ENCODE measurements around the gene MYO1H.
A peak's percentile ranks its signal among the peaks of the same experiment; 100 is the strongest.
"Not testable (repeated sequence)": the region's sequence is repeated elsewhere in the genome, so short reads cannot be mapped to it uniquely, and the experiment has no call there.

Gene MYO1H

GRCh38 chr12:109347589-109347988 lies at the start of gene MYO1H:
TSS of gene MYO1H (plus strand) at chr12:109347900. CDS start at chr12:109347961, 61 bp downstream.
- no peak for DNase-seq

DNA sequence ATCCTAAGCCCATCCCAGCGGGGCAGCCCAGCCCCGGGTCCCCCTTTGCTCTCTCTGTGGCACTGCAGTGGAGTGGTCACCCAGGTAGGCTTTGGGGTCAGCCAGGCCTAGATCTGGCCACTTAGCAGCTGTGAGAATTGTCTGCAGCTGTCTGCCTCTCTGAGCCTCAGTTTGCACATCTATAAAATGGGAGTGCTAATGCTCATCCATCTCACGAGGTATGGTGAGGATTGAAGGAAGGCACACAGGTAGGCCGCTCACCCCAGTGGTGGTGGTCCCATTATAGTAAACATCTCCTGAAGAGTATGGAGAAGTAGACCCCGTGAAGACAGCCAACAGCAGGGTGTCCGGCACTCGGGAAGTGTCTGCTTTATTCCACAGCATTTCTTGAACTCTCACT lies 47.9 kb upstream of the MYO1H start:
- DNase-seq = no peak

GRCh38 chr12:109301643-109302168 lies 46.0 kb upstream of the MYO1H start:
- DNase-seq = no peak

DNA sequence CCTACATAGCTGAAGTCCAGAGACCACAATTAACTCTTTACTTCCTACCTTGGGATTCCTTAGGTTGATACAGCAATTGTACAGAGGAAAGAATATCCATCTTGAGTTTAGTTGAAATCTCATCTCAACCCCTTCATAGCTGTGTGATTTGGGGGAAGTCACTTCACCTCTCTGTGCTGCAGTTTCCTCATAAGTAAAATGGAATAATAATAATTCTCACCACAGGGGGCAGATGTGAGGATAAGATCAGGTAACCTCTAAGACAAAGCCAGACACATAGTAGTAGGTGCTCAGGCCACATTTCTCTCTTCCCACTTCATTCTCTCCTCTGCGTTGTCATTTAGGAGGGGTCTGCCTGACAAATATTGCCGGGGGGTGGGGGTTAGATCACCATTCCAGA lies 45.3 kb upstream of the MYO1H start:
- peak; percentile 31 for DNase-seq

GRCh38 chr12:109302770-109303169 lies 44.9 kb upstream of the MYO1H start:
- no peak for DNase-seq

GRCh38 chr12:109304485-109304884 lies 43.2 kb upstream of the MYO1H start:
- no peak for DNase-seq

DNA sequence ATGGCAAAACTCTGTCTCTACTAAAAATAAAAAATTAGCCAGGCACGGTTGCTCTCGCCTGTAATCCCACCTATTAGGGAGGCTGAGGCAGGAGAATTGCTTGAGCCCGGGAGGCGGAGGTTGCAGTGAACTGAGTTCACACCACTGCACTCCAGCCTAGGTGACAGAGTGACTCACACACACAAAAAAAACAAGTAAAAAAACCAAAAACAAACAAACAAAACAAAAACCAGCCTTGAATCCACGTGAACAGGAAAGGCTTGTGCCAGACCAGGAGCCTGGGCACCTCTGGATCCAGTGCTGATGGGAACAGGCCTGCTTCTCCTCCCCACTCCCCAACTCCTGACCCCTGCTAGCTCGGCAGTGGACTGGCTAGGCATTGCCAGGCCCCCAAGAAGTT lies 42.2 kb upstream of the MYO1H start:
- no peak for DNase-seq

DNA sequence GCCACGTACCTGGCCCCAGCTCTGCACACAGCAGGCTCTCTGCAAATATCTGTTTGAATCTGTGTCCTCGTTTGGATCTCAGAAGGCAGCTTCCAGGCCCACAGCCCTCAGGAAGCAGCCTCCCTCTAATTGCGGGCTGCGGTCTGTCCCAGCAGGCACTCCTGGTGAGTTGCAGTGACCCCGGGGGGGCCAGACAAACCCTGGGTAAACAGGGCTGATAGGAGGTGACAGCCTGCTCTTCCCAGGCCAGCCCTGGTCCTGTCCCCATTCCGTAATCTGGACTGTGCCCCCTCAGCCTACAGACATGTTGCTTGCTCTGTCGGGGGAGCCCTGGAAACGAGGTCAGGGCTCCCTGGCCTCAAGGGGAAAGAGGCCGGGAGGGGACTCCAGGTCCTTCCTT lies 40.6 kb upstream of the MYO1H start:
- DNase-seq = no peak

DNA sequence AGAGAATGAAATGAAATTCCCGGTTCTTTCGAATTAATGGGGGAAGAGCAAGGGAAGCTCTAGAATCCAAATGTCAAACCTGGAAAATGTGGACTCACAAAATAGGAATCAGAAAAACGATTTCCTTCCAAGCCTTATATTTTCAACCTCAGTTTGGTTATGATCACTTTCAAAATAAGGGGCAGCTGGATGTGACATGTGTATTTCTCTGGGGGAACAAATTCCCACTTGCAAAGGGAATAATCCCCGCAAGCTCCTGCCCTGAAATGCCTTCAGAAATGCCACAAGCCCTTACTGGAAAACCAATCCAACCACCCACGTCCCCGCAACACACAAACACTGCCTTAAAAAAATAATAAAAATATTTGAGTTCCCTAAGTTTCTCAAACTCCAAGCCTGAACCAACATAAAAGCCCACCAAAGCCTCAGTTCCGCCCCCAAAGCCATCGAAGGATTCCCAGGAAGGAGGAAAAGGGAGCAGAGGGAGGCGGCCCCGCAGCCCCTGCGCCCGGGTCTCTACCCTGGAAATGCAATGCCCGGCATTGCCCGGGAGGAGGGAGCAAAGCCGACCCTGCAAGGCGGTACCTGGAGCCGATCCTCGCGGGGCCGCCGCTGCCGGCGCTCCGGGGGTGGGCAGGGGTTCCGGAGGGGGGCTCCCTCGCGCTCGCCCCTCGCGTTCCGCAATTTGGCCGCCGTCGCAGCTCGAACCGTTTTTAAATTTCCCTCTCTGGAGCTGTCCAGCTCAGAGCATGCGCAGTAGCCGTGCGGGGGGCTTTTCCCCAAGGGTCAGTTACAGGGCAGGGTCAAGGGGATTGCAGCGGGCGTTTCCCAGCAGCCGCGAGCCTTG lies 38.9 kb upstream of the MYO1H start, which contains the start of gene FOXN4:
Gene FOXN4 (minus strand): TSS at position 751 of the 847 bp plus-strand sequence. CDS start 963 bp downstream, outside the sequence.
- DNase-seq = no peak

DNA sequence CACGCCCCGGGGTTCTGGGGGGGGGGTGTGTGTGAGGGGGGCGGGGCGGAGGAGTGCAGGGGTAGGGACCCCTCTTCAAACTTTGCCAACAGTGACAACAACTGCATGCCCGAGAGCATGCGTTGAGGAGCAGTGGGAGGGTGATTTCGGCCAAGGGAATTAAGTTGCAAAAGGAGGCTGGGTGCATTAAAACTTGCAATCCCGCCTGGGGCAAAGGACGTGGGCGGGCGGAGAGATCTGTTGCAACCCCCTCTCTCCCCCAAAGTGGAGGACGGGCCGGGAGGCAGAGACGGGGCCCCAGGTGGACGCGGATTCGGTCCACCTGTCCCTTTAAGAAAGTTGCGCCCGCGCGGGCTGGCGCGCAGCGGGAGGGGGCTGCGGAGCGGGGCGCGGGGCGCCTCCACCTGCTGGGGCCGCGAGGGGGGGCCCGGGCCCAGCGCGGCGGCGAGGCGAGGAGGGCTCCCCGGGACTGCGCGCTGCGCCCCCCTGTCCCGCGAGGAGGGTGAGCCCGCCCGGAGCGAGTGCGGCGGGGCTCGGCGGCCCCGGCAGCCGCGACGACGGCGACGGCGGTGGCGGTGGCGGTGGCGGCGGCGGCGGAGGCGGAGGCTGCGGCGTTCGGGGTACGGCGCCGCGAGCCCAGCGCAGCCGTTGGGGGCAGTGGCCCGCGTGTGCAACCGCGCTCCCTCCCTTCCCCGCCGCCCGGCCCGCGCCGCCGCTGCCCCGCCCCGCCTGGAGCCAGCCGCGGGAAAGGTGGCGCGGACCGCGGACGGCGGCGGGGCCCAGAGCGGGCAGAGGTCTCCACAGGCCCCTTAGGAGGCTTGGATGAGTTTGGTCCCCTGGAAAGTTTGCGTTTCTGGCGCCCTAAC lies 38.1 kb upstream of the MYO1H start:
- peak; percentile 58 for DNase-seq

GRCh38 chr12:109310247-109311125 lies 37.2 kb upstream of the MYO1H start:
- DNase-seq = peak; percentile 84

- not testable (repeated sequence) for DNase-seq
These were observed 26.4 kb upstream of the MYO1H start for GRCh38 chr12:109321294-109321693.

DNA sequence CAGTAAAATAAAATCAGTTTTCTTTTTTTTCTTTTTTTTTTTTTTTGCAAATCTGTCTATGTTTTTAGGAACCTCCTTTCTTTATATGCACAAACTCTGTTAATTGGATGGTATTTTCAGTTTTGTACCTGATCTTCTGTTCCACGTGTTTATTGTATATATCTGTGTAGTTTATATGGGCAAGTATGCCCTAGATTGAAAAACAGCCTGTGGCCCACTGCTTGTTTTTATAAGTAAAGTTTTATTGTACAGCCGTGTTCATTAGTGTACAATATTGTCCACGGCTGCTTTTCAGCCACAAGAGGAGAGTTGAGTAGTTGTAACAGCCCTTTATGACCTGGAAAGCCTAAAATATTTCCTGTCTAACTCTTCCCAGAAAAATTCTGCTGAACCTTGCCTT lies 18.7 kb upstream of the MYO1H start:
- no peak for DNase-seq

DNA sequence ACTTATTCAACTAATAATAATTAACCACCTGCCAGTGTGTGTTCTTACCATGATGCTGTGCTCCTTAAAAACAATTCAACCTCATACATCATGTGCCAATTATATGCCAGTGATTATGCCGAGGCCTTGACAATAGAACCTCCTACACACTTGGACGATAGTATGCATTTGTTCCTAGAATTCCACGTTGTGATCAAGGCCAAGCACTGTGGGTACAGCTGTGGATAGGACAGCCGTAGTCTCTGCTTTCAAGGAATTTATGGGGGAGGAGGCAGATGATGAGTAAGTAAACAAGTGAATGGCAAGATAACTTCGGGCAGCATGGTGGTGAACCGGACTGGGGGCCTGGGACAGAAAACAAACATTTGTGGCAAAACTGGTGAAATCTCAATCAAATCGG lies 18.0 kb upstream of the MYO1H start:
- DNase-seq = no peak

DNA sequence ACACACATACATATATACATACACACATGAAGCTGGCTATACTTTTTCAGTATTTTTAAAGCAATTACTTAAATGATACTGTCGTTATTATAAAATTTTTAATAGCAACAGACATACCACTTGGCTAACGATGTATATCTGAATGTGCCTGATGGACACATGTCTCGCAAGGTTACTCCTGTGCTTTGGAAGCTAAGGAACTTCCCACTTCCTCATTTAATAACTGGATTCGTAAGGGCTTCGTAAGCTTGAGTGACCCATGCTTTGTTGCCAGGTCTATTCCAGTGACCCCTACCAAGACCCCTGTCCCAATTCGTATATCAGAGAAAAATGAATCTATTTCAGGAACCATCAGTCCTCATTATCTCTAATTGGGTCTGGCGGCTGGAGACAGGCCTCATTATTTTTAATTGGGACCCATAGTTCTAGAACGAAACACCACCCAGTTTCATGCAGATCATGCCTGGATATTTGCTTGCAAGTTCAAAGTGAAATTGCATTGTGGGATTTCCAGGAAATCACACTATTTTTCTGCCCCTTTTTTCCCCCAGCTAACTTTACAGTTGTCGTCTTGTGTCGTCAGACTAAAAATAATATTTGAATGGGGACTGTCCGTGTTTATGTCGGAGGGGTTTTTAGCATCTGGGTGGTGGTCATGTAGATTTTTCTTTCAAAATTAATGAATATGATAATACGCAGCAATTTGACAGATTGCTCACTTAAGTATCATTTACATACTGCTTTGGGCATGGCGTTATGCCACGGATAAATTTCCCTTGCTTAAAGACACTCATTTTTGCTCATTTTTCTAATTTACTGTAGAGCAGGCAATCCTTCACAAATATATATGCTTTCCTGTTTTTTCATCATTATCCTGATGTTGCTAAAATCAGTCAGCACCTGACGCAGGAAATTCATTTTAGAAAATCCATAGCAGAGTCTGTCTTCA lies 17.1 kb upstream of the MYO1H start:
- no peak for DNase-seq

GRCh38 chr12:109331301-109331952 lies 16.3 kb upstream of the MYO1H start:
- DNase-seq = no peak

GRCh38 chr12:109334887-109335286 lies 12.8 kb upstream of the MYO1H start:
- DNase-seq = no peak

GRCh38 chr12:109336593-109336992 lies 11.1 kb upstream of the MYO1H start:
- DNase-seq = no peak

DNA sequence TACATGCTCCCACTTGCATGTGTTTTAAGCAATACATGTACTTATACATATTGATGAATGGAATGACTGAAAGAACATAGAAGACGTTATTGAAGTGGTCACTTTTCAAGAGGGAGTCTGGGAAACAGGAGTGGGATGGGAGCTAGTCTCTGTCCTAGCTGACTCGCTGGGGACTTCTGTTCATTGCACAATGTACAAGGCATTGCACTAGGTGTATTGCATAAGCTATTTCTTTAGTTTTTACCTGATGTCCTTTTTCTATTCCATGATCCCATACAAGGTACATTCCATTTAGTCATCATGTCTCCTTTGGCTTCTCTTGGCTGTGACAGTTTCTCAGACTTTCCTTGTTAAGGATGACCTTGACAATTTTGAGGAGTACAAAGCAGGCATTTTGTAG lies 4.0 kb upstream of the MYO1H start:
- DNase-seq = no peak

- no peak for DNase-seq
These were observed 2.3 kb upstream of the MYO1H start for GRCh38 chr12:109345428-109345827.

GRCh38 chr12:109346920-109347319 lies 780 bp upstream of the MYO1H start:
- DNase-seq = no peak

Data from RPMI8226 (cell line).